Activated T-cell treated with anti-CD3 and anti-CD28 coated beads for 1 hour (primary cell): ENCODE data around the gene MORC3.
A peak's percentile ranks its signal among the peaks of the same experiment; 100 is the strongest.
"Not testable (repeated sequence)": the region's sequence is repeated elsewhere in the genome, so short reads cannot be mapped to it uniquely, and the experiment has no call there.

Experiments used
- DNase-seq: peaks from one replicate; pipeline ENCODE4 v3.0.0-alpha.2; 2020; ENCODE audit warnings: low read depth

The MORC3 gene

DNA sequence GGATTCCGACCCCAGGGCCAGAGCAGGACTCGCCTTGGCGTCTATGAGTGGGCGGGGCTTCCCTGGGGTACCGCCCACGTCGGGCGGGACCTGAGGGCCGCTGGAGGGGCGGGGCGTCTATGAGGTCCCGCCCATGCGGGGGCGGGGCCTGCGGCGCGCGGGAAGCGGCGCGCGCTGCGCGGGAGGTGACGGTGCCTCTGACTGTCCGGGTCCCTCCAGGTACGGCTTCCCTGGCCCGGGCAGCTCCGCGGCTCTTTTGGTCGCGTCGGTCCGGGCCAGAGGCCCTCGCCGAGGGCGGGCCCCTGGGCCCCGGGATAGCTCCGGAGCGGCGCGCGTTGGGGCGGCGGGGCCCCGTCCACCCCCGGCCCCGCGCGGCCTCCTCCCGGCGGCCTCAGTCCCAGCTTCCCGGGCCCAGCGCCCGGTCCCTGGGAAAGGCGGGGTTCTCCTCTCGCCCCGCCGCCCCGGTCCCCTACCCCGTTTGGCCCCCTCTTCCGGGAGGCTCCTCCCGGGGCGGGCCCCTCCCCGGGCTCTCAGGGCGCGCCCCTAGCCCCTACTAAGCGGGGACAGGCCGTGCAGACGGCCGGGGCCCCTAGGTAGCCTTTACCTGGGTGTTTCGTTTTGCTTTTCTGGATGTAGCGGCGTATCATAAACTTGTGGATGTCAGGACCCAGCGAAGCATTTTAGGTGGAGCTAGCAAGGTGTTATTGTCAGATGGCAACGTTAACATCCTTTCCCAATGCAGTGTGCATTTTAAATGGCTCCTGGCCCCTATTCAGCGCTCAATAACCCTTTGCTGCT lies 65.4 kb downstream of the MORC3 start, which contains the start of gene CHAF1B:
TSS of gene CHAF1B (plus strand) at position 160 of the 798 bp plus-strand sequence. CDS start 745 bp downstream, outside the sequence.
- peak; percentile 77 for DNase-seq

GRCh38 chr21:36386031-36386642 lies 66.1 kb downstream of the MORC3 start:
- no peak for DNase-seq

- no peak for DNase-seq
These were observed 68.1 kb downstream of the MORC3 start for GRCh38 chr21:36388096-36388495.

- no peak for DNase-seq
These were observed 68.8 kb downstream of the MORC3 start for GRCh38 chr21:36388835-36389234.

DNA sequence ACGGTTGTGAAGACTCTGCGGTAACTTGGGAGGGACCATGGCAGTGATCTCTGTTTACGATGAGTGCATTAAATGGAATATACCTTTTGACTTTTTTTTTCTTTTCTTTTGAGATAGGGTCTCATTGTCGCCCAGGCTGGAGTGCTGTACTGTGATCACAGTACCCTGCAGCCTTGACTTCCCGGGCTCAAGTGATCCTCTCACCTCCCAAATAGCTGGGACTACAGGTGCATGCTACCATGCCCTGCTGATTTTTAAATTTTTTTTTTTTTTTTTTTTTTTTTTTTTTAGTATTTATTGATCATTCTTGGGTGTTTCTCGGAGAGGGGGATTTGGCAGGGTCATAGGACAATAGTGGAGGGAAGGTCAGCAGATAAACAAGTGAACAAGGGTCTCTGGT lies 71.7 kb downstream of the MORC3 start:
- not testable (repeated sequence) for DNase-seq

GRCh38 chr21:36395353-36396111 lies 75.5 kb downstream of the MORC3 start:
- DNase-seq: no peak

- DNase-seq: no peak
These were observed 76.3 kb downstream of the MORC3 start for GRCh38 chr21:36396325-36396724.

DNA sequence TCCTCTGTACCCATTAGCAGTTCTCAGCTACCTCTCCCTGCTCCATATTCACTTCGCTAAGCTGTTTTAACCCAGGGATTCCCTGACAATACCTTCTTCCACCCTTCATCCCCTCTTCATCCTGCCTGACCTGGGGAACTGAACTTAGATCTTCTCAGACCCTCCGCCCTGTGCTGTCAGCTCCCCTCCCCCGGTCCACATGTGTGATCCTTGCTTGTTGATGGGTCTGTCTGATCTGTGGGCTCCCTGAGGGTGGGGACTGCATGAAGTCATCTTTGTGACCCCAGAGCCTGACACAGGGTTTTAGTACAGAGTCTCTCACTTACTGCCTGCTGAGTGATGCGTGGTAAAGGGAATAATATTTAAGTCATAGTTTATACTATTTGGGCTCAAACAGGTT lies 77.0 kb downstream of the MORC3 start:
- no peak for DNase-seq

DNA sequence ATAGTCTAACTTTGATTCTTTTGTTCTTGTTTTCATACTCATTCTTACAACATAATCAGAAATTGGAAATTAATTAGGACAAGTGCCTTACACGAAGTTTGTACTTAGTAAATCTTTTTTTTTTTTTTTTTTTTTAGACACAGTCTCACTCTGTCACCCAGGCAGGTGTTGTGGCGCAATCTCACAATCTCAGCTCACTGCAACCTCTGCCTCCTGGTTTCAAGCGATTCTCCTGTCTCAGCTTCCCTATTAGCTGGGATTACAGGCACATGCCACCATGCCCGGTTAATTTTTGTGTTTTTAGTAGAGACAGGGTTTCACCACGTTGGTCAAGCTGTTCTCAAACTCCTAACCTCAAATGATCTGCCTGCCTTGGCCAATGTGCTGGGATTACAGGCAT lies 77.6 kb downstream of the MORC3 start:
- DNase-seq: no peak

DNA sequence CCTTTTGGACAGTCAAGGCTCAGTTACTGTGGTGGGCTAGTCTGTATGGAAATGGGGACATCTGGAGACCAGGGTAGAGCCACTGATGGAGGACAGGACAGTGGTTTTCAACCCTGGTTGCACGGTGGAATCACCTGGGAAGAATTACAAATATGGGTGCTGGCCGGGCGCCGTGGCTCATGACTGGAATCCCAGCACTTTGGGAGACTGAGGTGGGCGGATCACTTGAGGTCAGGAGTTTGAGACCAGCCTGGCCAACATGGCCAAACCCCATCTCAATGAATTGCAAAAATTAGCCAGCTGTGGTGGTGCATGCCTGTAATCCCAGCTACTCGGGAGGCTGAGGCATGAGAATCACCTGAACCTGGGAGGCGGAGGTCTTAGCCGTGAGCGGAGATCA lies 79.7 kb downstream of the MORC3 start:
- not testable (repeated sequence) for DNase-seq

DNA sequence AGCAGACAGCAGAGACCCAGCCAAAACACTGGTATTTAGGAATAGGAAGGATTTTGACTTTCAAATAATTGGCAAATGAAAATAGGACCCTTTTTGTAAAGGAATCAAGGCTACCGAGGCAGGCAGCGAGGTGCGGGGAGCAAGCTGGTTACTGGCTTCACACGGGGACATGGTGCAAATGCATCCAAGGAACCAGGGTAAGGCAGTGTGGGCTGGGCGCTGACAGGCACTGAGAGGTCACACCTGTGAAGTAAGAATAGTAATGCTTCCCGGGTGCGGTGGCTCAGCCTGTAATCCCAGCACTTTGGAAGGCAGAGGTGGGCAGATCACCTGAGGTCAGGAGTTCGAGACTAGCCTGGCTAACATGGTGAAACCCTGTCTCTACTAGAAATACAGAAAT lies 80.7 kb downstream of the MORC3 start:
- no peak for DNase-seq

DNA sequence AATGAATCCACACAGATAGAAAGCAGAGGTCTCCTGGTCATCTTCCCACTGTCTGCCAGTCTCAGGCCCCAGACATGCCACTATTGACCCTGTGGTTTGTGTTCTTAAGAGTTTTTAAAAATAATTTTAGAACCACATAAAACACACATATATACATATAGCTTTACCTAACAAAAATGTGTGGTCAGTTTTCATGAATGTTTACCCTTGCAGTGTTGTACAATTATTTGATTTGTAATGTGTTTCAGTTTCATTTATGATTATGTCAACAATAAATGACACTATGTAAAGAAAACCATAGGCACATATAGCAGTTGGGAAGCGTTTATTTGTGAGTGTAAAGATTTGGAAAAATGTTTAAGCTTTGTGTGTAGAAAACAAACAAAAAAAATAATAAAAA lies 82.3 kb downstream of the MORC3 start:
- DNase-seq: no peak

- DNase-seq: no peak
These were observed 83.7 kb downstream of the MORC3 start for GRCh38 chr21:36403713-36404112.

DNA sequence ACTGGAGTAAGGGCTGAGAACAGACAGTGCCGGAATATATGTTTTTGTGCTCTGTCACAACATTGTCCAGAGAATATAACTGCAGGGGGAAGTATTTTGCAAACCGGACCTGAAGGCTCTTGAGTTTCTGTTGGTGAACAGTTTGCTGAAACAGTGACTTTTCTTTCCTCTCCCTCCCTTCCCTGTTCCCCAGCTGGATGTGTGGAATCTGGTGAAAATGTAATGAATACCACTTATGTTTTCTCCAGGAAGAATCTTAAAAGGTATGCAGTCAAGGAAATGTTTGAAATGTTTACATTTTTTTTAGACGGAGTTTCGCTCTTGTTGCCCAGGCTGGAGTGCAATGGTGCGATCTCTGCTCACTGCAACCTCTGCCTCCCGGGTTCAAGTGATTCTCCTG lies 88.6 kb downstream of the MORC3 start:
- DNase-seq: no peak

DNA sequence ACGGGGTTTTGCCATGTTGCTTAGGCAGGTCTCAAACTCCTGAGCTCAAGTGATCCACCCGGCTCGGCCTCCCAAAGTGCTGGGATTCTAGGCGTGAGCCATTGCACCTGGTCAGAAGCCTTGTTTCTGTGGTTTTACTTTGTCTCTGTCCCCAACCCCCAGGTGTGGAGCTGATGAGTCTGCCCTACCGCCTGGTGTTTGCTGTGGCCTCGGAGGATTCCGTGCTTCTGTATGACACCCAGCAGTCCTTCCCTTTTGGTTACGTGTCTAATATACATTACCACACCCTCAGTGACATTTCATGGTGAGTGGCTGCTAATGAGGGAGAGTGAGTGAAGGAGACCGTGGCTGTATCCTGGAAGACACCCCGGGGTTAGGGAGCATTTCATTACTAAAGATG lies 91.3 kb downstream of the MORC3 start:
- DNase-seq: no peak

DNA sequence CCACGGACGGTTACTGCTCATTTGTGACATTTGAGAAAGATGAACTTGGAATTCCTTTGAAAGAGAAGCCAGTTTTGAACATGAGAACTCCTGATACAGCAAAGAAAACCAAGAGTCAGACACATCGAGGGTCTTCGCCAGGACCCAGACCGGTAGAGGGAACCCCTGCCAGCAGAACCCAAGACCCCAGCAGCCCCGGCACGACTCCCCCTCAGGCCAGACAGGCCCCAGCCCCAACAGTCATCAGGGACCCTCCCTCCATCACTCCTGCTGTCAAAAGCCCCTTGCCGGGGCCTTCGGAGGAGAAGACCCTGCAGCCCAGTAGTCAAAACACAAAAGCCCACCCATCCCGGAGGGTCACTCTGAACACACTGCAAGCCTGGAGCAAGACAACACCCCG lies 92.9 kb downstream of the MORC3 start:
- no peak for DNase-seq

DNA sequence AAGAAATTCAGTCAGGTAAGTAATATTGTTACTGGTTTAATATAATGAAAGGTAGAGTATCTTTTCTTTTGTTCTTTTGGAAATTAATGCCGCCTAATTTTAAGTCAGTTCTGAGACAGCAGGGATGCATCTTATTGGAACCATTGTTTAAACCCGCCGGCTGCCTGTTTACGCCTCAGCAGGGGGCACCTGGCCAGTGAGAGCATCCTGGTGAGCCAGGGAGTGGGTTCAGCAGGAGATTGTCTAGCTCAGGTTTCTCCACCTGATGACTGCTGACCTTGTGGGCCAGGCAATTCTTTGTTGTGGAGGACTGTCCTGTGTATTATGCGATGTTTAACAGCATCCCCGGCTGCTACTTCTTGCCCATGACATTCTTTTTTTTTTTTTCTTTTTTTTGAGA lies 95.4 kb downstream of the MORC3 start:
- no peak for DNase-seq

- no peak for DNase-seq
These were observed 99.2 kb downstream of the MORC3 start for GRCh38 chr21:36419241-36419640.

DNA sequence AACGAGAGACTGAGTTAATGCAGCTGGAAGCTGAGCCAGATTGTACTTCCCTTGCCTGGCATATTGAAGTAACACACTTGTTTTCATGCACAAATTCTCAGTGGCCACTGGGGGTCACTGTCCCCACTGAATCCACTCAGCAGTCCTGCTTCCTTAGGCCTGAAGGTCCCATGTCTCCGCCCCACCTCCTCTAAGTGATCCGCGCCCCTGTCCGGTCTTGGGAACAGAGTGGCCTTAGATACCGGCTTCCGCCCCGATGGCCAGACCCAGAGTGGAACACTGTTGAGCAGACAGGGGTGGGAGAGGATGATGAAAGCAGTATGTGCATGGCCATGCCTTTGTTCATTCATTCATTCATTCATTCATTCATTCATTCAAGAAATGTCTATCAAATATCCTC lies 100.0 kb downstream of the MORC3 start:
- DNase-seq: peak; percentile 26

DNA sequence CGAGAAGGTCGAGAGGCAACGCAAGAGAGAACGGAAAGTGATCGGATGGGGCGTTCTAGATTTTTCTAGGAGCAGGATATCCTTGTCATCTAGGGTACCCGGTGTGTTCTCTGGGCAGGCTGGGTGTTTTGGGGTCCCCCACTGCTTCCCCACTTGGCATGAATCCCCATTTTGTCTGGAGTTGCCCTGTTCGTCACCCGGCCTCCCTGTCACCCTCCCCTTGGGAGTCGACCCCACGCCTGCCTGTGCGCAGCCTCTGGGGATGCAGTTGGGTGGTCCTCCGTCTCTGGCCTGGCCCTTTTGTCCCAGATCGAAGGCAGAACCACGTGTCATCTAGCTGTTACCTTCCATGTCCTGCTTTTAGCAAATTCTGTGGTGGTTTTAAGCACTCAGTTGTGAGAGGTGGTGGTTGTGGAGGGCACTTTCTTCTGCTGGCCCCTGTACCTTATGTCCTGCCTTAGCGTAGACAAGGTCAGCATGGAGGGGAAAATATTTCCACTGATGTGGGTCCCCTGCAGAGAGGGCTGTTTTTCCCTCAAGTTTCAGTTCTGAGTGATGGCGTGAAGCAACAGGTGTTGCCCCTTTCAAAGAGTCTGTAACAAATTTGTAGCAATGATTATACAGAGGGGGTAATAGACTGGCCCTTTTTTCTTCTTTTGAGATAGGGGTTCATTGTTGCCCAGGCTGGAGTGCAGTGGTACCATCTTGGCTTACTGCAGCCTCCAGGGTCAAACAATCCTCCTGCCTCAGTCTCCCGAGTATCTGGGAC lies 100.8 kb downstream of the MORC3 start:
- DNase-seq: no peak

GRCh38 chr21:36422279-36423098 lies 102.5 kb downstream of the MORC3 start:
- DNase-seq: peak; percentile 14
